Mucosa of rectum (tissue), 2 donors: Measurements from ENCODE around the gene TPM3.
"Not testable (repeated sequence)": the region's sequence is repeated elsewhere in the genome, so short reads cannot be mapped to it uniquely, and the experiment has no call there.

Experiments
- H3K27ac ChIP-seq, 2 donors: one replicate each; pipeline ENCODE4 v1.7.0; 2013; ENCODE audit warnings: inconsistent platforms in 2 of 2, low read depth in 2 of 2, low read length in 2 of 2
- H3K27me3 ChIP-seq, 2 donors: one replicate each; pipeline ENCODE4 v1.7.0; 2013; ENCODE audit warnings: low read length in 2 of 2; ENCODE audit not compliant: control insufficient read depth in 2 of 2, insufficient read depth in 2 of 2
- H3K36me3 ChIP-seq, 2 donors: one replicate each; pipeline ENCODE4 v1.7.0; 2013; ENCODE audit warnings: low read length in 2 of 2; ENCODE audit not compliant: control insufficient read depth in 2 of 2, insufficient read depth in 2 of 2
- H3K4me1 ChIP-seq, 2 donors: one replicate each; pipeline ENCODE4 v1.7.0; 2013; ENCODE audit warnings: low read length in 2 of 2, mild to moderate bottlenecking in 1 of 2; ENCODE audit not compliant: control insufficient read depth in 2 of 2, insufficient read depth in 2 of 2
- H3K4me3 ChIP-seq, 2 donors: one replicate each; pipeline ENCODE4 v1.7.0; 2013; ENCODE audit warnings: low read length in 2 of 2
- H3K9ac ChIP-seq, 2 donors: one replicate each; pipeline ENCODE4 v1.7.0; 2013; ENCODE audit warnings: low read length in 2 of 2, low read depth in 1 of 2, mild to moderate bottlenecking in 1 of 2
- H3K9me3 ChIP-seq, 2 donors: one replicate each; pipeline ENCODE4 v1.7.0; 2013; ENCODE audit warnings: low read length in 2 of 2; ENCODE audit not compliant: control insufficient read depth in 2 of 2
- donor health status: healthy.
- donor health status: Normal muscosa, but diverticular disease.

Gene TPM3

GRCh38 chr1:154208677-154209388 lies 16.9 kb upstream of the TPM3 start:
- Histone ChIP-seq H3K9ac (no peak overlapping the region), H3K27ac (no peak overlapping the region), H3K4me1 (no peaks in the 10 kb centered on the region), H3K27me3 (no peaks in the 10 kb centered on the region), H3K9me3 (no peaks in the 10 kb centered on the region), H3K36me3 (peaks cover 52 to 57% of the 10 kb centered on the region in 2 donors), H3K4me3 (no peak overlapping the region)

DNA sequence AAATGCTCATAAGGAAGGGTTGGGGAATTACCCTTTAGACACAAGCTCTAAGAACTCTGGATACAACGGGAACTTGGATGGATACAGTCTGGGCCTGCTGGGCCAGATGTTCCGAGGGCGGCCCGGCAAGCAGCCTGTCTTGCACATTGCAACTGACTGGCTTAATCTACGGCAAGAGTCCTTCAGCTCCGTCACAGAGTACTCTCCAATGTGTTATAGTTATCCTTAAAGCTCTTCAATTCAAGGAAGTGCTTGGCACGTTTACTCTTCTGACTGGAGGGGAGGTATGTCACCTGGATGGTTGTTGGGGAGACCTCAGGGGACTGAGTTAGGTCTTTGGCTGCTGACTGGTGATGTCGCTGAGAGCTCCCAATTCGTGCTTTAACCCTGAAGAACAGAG lies 15.4 kb upstream of the TPM3 start:
- Histone ChIP-seq H3K27ac (no peak overlapping the region), H3K9me3 (no peaks in the 10 kb centered on the region), H3K9ac (no peak overlapping the region), H3K27me3 (no peaks in the 10 kb centered on the region), H3K4me1 (no peaks in the 10 kb centered on the region), H3K4me3 (no peak overlapping the region), H3K36me3 (peaks cover 38 to 41% of the 10 kb centered on the region in 2 donors)

DNA sequence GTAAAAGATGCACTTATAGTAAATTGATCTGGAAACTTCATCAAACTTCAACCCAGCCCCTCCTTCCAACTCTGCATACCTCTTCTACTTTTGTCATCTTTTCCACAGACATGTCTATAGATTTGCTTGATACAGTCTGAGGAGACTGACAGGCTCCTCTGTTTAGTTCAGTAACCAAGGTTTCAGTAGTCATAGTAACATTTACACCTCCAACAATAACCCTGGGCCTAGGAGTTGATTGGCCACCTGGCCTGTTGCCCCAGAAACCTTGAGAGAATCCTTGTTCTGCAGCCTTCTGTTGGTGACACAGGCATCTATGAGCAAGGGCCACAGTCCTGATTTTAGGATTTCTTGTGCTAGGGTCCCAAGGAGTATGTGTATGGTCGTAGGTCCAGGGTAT lies 14.3 kb upstream of the TPM3 start, which contains the start of gene CFAP141:
Gene CFAP141, minus strand, starts transcription at position 138 of the 400 bp plus-strand sequence. Its CDS starts 26 bp downstream, at position 112.
- no peak within 1 kb of the TSS for H3K4me3 ChIP-seq
- H3K27me3 ChIP-seq: no peaks in the 10 kb centered on the region
- peaks cover 31 to 34% of the 10 kb centered on the region in 2 donors for H3K36me3 ChIP-seq
- H3K9ac ChIP-seq: no peak within 1 kb of the TSS
- H3K27ac ChIP-seq: no peak within 1 kb of the TSS
- H3K4me1 ChIP-seq: no peaks in the 10 kb centered on the region
- no peaks in the 10 kb centered on the region for H3K9me3 ChIP-seq

GRCh38 chr1:154205778-154206177 lies 13.9 kb upstream of the TPM3 start:
- peaks cover 30 to 33% of the 10 kb centered on the region in 2 donors for H3K36me3 ChIP-seq

GRCh38 chr1:154199563-154199879 lies 7.6 kb upstream of the TPM3 start:
- no peak overlapping the region for H3K27ac ChIP-seq

More at GRCh38 chr1:154205778-154206177, 13.9 kb upstream of the TPM3 start:
- H3K9me3 ChIP-seq, H3K27me3 ChIP-seq, H3K4me3 ChIP-seq, H3K9ac ChIP-seq, H3K27ac ChIP-seq, H3K4me1 ChIP-seq: not testable (repeated sequence)

GRCh38 chr1:154198756-154199562 lies 7.1 kb upstream of the TPM3 start:
- Histone ChIP-seq H3K36me3 (no peaks in the 10 kb centered on the region), H3K4me1 (no peaks in the 10 kb centered on the region), H3K4me3 (peak overlapping the region in 1 of 2 donors; percentile 32), H3K27ac (no peak overlapping the region), H3K9ac (peak overlapping the region in 1 of 2 donors; percentile 7), H3K27me3 (no peaks in the 10 kb centered on the region), H3K9me3 (no peaks in the 10 kb centered on the region)

More at GRCh38 chr1:154199563-154199879, 7.6 kb upstream of the TPM3 start:
- Histone ChIP-seq H3K27me3 (no peaks in the 10 kb centered on the region), H3K36me3 (no peaks in the 10 kb centered on the region), H3K9me3 (no peaks in the 10 kb centered on the region), H3K4me1 (no peaks in the 10 kb centered on the region), H3K4me3 (peak overlapping the region in 1 of 2 donors; percentile 32), H3K9ac (no peak overlapping the region)

GRCh38 chr1:154193821-154194220 lies 1.9 kb upstream of the TPM3 start:
- no peaks in the 10 kb centered on the region for H3K4me1 ChIP-seq
- no peak overlapping the region for H3K27ac ChIP-seq
- H3K9me3 ChIP-seq: no peaks in the 10 kb centered on the region
- H3K36me3 ChIP-seq: no peaks in the 10 kb centered on the region
- no peak overlapping the region for H3K9ac ChIP-seq
- H3K4me3 ChIP-seq: no peak overlapping the region
- peaks cover 5 to 8% of the 10 kb centered on the region in 2 donors for H3K27me3 ChIP-seq

DNA sequence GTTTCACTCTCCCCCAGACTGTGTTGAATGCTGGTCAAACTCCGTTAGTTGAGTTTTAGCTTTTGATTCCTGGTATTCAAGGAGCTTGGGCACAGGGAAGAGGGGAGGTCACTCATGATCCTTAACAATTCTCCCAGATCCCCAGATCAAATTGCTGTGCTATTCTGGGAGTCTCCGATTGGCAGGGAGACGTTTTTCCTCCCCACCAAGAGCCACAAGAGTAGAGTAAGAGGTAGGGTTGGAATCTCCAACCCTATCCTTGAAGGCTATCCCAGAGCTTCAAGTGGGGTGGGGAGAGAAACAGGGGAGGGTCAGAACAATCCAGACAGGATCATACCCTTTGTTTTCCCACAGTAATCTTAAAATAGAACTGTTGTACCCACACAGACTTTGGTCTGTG lies 576 bp upstream of the TPM3 start:
- Histone ChIP-seq H3K27ac (no peak overlapping the region), H3K9me3 (no peaks in the 10 kb centered on the region), H3K9ac (no peak overlapping the region), H3K27me3 (peaks cover 5 to 8% of the 10 kb centered on the region in 2 donors), H3K4me3 (no peak overlapping the region), H3K36me3 (no peaks in the 10 kb centered on the region), H3K4me1 (no peaks in the 10 kb centered on the region)

GRCh38 chr1:154190550-154190949 lies 1.4 kb downstream of the TPM3 start:
- no peaks in the 10 kb centered on the region for H3K9me3 ChIP-seq
- no peak overlapping the region for H3K4me3 ChIP-seq
- H3K4me1 ChIP-seq: no peaks in the 10 kb centered on the region
- H3K27me3 ChIP-seq: peaks cover 5 to 8% of the 10 kb centered on the region in 2 donors
- H3K27ac ChIP-seq: no peak overlapping the region
- no peaks in the 10 kb centered on the region for H3K36me3 ChIP-seq
- H3K9ac ChIP-seq: no peak overlapping the region

DNA sequence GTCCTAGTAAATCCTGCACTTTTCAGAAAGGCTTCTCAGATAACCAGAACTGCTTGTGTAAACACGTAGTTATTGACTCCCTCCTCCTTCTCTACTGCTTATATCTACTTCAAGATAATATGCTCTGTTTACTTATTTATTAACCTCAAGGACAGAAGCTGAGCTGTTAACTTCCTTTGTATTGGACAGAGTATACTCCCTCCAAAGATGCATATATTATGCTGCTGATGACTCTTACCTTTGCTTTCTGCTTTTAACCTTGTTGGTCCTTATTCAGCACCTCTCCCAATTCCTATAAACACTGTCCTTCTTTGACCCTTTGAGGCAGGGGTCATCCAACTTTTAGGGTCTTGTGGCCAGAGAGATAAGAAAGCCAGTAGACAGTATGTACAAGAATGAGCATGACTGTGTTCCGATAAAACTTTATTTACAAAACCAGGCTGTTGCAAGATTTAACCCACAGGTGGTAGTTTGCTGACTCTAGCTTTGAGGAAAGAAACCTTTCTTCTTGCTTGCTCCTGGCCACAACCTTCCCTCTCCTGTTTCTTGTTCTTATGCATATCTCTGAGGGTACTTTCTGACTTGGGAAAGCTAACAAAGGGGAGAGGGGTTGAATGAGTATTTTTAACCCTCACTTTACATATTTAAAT lies 4.9 kb downstream of the TPM3 start:
- Histone ChIP-seq H3K4me1 (peaks cover 5 to 6% of the 10 kb centered on the region in 2 donors), H3K36me3 (no peaks in the 10 kb centered on the region), H3K27ac (no peak overlapping the region), H3K9me3 (no peaks in the 10 kb centered on the region), H3K27me3 (peaks cover 0 to 3% of the 10 kb centered on the region in 2 donors), H3K9ac (no peak overlapping the region), H3K4me3 (no peak overlapping the region)
